Kidney epithelial cell (primary cell): ENCODE measurements around the gene PRSS16. TPM values are rescaled to one million over a fixed set of nuclear protein-coding genes. Genes with fewer than 3 reads are reported as not detected.

Experiments
- DNase-seq: peaks from one replicate; pipeline ENCODE4 v3.0.0-alpha.2; 2010; ENCODE audit warnings: low read depth
- H3K27me3 ChIP-seq: 2 replicates; pipeline ENCODE4 v1.6.0; 2011; ENCODE audit warnings: low read length; ENCODE audit not compliant: control insufficient read depth, insufficient read depth
- H3K36me3 ChIP-seq: 2 replicates; pipeline ENCODE4 v1.5.1; 2011; ENCODE audit warnings: low read length; ENCODE audit not compliant: control insufficient read depth, insufficient read depth
- H3K4me3 ChIP-seq: 2 replicates; pipeline ENCODE4 v1.5.1; 2011; ENCODE audit warnings: low read depth, mild to moderate bottlenecking, control low read depth, low read length
- total RNA-seq: library from RNA; depleted of rRNA; stranded (reverse); fragments of >200 nt; gene quantifications from 2 replicates; pipeline ENCODE4 v1.2.3, GENCODE V29; 2015
- TF ChIP-seq, protein P1 (sequence below): IDR thresholded peaks from 2 replicates; pipeline ENCODE4 v1.5.1; 2011; ENCODE audit warnings: mild to moderate bottlenecking, moderate library complexity, low read length, control low read depth, inconsistent platforms; ENCODE audit not compliant: insufficient read depth, poor library complexity, severe bottlenecking

Gene PRSS16
- total RNA-seq, 1 donor from 2014 or later = 2.2 TPM

DNA sequence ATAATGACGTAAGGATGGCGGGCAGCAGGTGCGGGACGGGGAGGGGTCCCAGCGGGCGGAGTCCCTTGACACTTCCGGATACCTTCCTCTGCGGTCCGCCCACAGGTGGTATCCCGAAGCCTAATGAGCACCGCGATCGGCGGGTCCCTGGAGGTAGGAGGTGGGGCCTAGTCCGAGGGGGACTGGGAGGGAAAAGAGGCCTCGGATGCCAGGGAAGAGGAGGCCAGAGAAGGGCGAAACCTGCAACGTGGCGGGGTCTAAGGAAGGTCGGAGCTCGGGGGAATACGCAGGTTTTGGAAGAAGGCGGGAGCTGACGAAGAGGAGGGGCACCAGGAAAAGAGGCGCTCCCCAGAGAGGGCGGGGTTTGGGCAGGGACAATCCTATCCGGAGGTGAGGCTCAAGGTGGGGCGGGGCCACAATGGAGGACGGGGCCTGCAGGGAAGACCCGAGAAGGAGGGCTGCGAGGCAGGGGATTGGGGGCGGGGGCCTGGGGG, 3.7 kb downstream of the PRSS16 start:
- DNase-seq = peak; percentile 26
- peaks cover 34% of the 10 kb centered on the region for H3K27me3 ChIP-seq

DNA sequence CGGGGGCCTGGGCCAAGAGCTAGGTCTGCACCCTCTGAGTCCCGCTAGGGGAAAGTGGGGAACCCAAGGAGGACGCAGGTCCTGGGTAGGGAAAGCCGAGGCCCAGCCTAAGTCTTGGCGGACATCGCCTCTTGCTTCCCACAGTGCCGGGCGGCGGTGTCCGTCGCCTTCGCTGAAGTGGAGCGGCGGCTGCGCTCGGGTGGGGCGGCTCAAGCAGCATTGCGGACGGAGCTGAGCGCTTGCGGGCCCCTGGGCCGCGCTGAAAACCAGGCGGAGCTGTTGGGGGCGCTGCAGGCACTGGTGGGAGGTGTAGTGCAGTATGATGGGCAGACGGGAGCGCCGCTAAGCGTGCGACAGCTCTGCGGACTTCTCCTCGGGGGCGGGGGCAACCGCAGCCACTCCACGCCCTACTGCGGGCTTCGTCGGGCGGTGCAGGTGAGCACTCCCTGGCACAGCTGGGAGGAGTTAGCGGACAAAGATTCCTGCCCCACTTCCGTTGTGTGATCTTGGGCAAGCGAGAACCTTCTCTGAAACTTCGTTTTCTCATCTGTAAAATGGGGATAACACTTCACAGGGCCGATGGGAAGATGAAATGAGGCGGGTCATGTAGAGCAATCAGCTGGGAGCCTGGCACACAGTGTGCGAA, 4.2 kb downstream of the PRSS16 start:
- H3K4me3 ChIP-seq = peak overlapping the region; percentile 65
- TF ChIP-seq, protein P1, sequence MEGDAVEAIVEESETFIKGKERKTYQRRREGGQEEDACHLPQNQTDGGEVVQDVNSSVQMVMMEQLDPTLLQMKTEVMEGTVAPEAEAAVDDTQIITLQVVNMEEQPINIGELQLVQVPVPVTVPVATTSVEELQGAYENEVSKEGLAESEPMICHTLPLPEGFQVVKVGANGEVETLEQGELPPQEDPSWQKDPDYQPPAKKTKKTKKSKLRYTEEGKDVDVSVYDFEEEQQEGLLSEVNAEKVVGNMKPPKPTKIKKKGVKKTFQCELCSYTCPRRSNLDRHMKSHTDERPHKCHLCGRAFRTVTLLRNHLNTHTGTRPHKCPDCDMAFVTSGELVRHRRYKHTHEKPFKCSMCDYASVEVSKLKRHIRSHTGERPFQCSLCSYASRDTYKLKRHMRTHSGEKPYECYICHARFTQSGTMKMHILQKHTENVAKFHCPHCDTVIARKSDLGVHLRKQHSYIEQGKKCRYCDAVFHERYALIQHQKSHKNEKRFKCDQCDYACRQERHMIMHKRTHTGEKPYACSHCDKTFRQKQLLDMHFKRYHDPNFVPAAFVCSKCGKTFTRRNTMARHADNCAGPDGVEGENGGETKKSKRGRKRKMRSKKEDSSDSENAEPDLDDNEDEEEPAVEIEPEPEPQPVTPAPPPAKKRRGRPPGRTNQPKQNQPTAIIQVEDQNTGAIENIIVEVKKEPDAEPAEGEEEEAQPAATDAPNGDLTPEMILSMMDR = peak; percentile 57

More for the DNA sequence above, 3.7 kb downstream of the PRSS16 start:
- TF ChIP-seq, protein P1 = no peak
- Histone ChIP-seq H3K4me3 (peak overlapping the region; percentile 65), H3K36me3 (no peaks in the 10 kb centered on the region)

DNA sequence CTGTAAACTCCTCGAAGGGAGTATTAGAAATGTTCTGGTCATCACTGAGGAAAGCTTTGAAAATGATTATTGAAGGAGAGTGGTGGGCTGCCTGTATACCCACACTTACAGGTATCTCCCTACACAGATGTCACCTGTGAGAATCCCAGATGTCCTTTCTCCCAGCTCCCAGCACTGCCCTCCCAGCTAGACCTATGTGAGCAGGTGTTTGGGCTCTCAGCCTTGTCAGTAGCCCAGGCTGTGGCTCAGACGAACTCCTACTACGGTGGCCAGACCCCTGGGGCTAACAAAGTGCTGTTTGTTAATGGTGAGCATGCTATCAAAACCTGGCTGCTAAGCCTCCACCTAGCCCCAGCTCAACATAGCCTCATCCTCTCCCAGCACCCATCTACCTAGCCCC, 7.1 kb downstream of the PRSS16 start:
- no peak overlapping the region for H3K4me3 ChIP-seq
- H3K27me3 ChIP-seq = peaks cover 22% of the 10 kb centered on the region
- TF ChIP-seq, protein P1 = no peak
- H3K36me3 ChIP-seq = no peaks in the 10 kb centered on the region
- no peak for DNase-seq

More for the DNA sequence above, 4.2 kb downstream of the PRSS16 start:
- DNase-seq = peak; percentile 39
- Histone ChIP-seq H3K27me3 (peaks cover 34% of the 10 kb centered on the region), H3K36me3 (no peaks in the 10 kb centered on the region)

DNA sequence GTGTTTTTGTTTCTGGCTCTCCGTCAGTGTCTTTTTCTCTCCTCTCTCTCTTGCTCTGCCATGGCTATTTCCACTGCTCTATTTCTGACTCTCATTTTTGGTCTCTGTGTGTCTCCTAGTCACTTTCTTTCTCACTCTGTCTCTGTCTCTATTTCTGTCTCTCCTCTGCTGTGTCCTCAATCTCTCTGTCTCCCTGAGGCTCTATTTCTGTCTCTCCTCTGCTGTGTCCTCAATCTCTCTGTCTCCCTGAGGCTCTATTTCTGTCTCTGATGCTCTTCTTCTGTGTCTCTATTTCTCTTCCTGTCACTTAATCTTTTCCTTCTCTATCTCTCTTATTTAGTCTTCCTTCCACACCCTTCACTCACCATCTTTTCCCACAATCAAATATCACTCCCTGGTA, 8.4 kb downstream of the PRSS16 start:
- DNase-seq = no peak
- Histone ChIP-seq H3K36me3 (no peaks in the 10 kb centered on the region), H3K4me3 (no peak overlapping the region), H3K27me3 (peaks cover 19% of the 10 kb centered on the region)
- TF ChIP-seq, protein P1 = no peak

DNA sequence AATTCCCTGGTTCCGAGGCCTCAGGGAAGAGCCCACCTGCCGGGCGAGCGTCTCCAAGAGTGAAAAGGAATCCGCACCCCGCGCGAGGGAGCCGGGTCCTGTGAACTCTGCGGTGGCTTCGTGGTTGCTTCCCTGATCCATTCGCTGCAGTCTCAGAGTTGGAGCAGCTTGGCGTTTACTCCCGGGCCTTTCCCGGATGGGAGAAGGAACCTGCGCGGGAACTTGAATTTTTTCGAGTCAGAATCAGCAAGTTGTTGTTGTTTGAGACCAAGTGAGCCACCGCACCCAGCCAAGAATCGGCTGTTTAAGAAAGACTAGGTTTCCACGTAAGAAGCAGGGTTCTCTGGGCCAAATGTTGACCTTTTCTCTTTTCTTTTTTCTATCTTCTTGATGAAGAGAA, 12.9 kb downstream of the PRSS16 start:
- H3K4me3 ChIP-seq = no peak overlapping the region

More for the DNA sequence above, 12.9 kb downstream of the PRSS16 start:
- Histone ChIP-seq H3K27me3 (peaks cover 11% of the 10 kb centered on the region), H3K36me3 (no peaks in the 10 kb centered on the region)
- no peak for DNase-seq
- TF ChIP-seq, protein P1 = no peak
